A549 treated with CpdA at 1 μM for 4 hours (cell line): ENCODE data around the gene RND2. TPM values are rescaled to one million over a fixed set of nuclear protein-coding genes. Genes with fewer than 3 reads are reported as not detected.

Experiments used
- total RNA-seq: library from RNA; stranded (reverse); fragments of 200-300 nt; extraction: Qiagen RNA extraction; gene quantifications from 5 replicates; pipeline ENCODE4 v1.2.3, GENCODE V29; 2022; ENCODE audit warnings: low read depth

RND2 gene, protein sequence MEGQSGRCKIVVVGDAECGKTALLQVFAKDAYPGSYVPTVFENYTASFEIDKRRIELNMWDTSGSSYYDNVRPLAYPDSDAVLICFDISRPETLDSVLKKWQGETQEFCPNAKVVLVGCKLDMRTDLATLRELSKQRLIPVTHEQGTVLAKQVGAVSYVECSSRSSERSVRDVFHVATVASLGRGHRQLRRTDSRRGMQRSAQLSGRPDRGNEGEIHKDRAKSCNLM
- total RNA-seq = 0.13 to 0.24 TPM (median 0.15 TPM) in 5 replicates

DNA sequence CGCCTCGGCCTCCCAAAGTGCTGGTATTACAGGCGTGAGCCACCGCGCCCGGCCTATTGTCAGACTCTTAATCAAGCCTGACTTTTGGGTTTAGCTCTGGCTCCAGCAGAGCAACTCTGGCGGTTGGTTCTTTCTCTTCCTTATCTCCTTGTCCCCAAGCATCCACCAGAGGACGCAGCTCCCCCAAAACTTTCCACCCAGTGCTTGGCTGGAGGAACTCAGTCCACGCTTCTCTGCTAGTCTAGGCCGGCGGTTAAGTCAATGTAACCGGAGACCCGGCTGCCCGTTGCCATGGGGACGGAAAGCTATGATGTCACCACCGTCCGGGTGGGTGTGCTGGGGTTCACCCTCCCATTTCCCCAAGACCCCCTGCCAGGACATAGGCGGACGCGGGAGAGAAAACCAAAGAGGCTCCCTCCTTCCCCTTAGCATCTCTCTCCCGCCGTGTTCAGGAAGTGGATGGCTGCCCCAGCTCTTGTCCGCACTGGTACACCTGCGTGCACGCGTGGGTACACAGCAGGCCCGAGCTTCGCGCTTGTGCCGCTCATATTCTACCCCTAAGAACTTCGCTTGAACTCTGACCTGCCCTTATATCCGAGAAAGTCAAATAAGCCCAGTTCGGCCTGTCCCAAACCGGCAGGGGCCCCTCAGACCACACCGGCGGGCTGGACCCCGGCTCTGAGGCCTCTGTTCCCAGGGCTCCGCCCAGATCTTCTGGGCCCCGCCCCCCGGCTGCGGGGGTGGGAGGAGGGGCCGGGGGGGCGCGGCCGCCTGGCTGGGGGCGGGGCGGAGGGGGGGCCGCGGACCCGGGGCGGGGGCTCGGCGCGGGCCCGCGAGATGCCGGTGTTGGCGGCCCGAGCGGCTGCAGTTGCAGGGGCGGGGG is at the start of gene RND2:
Gene RND2, plus strand, starts transcription at position 825 of the 883 bp plus-strand sequence. CDS start 117 bp downstream, outside the sequence.

DNA sequence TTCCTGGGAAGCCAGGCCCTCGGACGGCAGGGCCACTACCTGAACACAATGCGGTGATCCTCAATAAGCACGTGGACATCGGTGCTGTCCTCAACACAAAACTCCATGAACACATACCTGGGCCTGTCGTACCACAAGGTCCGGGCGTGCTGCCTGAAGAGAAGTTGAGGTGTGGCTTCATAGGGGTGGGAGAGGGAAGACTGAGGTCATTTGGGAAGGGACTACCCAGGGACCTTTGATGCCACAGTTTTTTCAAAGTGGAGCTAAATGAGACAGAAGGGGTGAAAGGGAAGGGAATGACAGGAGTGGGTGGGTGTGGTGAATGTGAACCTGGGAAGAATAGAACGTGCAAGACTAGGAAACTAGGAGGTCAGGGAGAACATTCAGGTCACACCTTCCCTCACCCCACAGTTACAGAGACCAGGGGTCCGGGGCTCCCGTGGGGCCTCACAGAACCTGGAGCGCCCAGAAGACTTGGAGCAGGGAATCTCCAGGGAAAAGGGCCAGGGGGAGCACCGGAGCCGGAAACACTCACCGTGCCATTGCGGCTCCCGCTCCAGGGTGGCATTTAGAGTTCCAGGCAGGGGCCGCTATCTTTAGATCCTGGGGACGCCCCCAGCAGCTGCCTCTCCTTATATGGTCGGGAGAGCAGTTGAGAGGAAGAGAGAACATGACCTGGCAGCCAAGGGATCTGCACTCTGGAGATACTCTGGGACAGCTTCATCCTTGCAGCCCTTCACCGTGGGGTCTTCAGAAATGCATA is 45.3 kb upstream of the RND2 start, which contains the start of gene PTGES3L:
Gene PTGES3L, minus strand, starts transcription at position 570 of the 763 bp plus-strand sequence. Its CDS starts 27 bp downstream, at position 543.

DNA sequence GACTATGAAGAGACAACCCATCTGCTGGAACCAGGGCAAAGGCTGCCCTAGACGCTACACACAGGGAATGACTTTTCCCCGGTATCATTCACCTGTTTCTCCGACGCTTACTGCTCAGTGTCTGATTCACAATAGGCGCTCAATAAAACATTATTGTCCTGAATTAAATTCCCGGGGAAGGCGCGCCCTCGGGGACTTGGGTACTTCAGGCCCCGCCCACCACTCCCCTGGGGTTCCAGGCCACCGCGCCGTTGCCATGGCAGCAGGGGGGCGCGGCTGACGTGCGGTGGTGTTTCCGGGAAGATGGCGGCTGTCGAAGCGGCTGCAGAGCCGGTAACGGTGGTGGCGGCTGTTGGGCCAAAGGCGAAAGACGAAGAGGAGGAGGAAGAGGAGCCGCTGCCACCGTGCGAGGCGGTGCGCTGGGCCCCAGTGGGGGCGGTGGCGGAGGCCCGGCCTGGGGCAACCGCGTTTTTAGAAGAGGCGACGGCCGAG is 44.7 kb upstream of the RND2 start, which contains the start of gene RUNDC1:
Gene RUNDC1, plus strand, starts transcription at position 292 of the 492 bp plus-strand sequence. Its CDS starts 12 bp downstream, at position 304.

DNA sequence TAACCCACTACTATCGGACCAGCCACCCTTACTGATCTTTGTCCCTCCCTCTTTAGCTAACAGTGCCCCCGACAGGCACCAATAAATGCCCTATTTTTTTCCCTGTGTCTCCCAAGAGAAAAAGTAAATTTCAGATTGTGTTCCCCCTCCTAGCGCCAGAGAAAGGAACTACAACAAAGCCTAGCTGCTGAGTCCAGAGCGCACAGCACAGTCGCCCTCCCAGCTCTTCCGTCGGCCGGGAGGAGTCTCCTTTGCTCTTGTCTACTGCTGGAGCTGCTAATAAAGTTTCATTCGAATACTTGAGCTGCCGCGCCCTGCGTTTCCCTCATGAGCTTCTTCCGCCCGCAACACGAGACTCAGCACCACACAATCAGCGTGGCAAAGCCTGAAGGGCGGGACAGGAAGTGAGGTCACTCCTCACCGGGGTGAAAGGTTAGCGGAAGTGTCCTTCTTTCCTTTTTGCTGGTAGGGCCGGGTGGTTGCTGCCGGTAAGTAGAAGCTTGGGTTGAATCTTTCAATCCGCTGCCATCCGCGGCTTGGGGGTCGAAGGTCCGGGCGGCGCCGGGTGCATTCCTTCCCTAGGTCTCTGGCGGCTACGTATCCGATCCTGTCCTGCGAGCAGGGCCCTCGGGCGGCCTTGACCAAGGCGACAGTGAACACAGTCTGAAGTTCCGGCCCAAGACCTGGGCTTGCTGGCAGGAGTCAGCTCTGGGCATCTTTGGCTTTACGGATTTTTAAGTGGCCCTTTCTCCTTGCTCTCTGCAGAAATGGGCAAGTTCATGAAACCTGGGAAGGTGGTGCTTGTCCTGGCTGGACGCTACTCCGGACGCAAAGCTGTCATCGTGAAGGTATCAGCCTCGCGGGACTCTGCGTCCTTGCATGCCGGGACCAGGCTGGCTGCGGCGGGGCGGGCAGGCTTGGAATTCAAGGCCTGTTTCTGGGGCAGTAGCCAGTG is 26.8 kb upstream of the RND2 start, which contains the start of gene RPL27:
Gene RPL27, plus strand, starts transcription at position 436 of the 955 bp plus-strand sequence. Its CDS starts 332 bp downstream, at position 768.

DNA sequence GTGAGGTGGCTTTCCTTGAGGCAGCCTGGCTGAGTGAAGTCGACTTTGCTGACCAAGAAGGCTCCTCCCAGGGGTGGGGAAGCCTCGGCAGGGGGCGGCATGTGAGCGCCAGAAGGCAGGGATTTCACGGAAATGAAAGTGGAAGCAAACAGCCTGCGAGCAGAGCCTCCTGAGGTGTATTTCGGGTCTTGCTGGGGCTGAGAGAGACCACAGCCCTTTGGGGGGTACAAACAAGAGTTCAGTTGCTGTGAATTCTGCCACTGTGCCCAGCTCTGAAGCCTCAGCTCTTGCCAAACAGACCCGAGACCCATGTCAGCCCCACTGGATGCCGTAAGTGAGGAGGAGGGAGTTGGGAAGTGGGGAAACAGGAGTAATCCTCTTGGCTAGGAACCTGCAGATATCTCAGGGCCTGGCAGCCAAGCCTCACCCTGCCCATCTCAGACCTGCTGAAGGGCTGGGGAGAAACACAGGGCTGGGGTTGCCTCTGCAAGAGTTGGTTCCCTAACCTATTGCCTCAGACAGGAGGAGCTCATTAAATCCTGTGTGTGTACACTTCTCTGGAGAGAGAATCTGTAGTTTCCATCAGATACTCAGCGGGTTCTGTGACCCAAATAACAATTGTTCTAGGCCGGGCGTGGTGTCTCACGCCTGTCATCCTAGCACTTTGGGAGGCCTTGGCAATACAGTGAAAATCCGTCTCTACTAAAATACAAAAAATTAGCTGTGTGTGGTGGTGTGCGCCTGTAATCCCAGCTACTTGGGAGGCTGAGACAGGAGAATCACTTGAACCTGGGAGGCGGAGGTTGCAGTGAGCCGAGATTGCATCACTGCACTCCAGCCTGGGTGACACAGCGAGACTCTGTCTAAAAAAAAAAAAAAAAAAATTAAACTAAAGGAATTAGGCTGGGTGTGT is 18.1 kb upstream of the RND2 start, which contains the start of gene IFI35:
Gene IFI35, plus strand, starts transcription at position 146 of the 913 bp plus-strand sequence. Its CDS starts 164 bp downstream, at position 310.

DNA sequence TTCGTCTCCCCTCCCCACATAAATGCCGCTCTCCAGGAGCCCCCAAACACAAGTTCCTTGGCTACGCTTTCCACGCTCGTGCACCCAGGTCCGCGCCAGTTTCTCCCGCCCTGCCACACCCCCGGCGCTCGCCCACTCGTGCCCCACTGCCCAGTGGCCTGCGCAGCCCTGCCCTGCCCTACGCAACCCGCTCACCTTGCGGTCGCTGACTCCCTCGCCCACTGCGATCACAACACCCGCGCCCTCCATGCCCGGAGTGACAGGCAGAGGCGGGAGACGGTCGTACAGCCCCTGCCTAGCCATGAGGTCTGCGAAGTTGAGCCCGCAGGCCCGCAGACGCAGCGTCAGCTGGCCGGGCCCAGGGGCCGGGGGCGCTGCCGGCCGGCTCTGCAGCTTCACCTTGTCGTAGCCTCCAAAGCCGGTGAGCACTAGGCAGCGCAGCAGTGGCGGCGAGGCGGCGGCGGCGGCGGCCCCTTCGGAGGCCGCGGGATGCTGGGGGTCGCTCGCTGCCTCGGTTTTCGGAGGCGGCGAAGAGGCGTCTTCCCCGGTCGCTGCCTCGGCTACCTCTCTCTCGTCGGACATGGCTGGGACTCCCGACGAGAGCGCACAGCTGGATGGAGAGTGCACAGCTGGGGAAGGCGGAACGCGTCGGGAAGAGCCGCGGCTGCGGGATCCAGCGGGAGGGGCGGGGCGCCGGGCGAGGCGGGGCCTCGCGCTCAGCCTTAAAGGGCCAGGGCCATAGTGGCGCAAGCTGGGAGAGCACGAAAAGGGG is 3.1 kb upstream of the RND2 start, which contains the start of gene VAT1:
Gene VAT1, minus strand, starts transcription at position 645 of the 772 bp plus-strand sequence. Its CDS starts 63 bp downstream, at position 582.

Other genes starting within 250 kb of the RND2 start
- gene WNK4, start 244.6 kb upstream of the RND2 start, total RNA-seq = 0.92 to 2.0 TPM (median 1.3 TPM) in 5 replicates
- 118 to 141 TPM (median 138 TPM) in 5 replicates for gene COA3, start 226.5 kb upstream of the RND2 start, total RNA-seq
- 0.08 to 0.27 TPM (median 0.25 TPM) in 3 of 5 replicates, not detected in the others for gene CNTD1, start 226.4 kb upstream of the RND2 start, total RNA-seq
- gene BECN1, start 200.9 kb upstream of the RND2 start, total RNA-seq = 76.8 to 105 TPM (median 80.9 TPM) in 5 replicates
- gene PSME3, start 191.8 kb upstream of the RND2 start, total RNA-seq = 225 to 304 TPM (median 243 TPM) in 5 replicates
- 1.4 to 3.0 TPM (median 2.0 TPM) in 5 replicates for gene AOC2, start 180.7 kb upstream of the RND2 start, total RNA-seq
- gene AOC3, start 174.0 kb upstream of the RND2 start, total RNA-seq = 0.97 to 2.1 TPM (median 1.0 TPM) in 5 replicates
- not detected in 5 replicates for gene G6PC1, start 124.4 kb upstream of the RND2 start, total RNA-seq
- gene AARSD1, start 60.8 kb upstream of the RND2 start, total RNA-seq = 51.5 to 58.5 TPM (median 55.3 TPM) in 5 replicates
- 0.55 to 0.99 TPM (median 0.84 TPM) in 5 replicates for gene PTGES3L, start 45.2 kb upstream of the RND2 start, total RNA-seq
- gene RUNDC1, start 44.7 kb upstream of the RND2 start, total RNA-seq = 19.6 to 21.7 TPM (median 20.3 TPM) in 5 replicates
- 2,853 to 3,460 TPM (median 3,163 TPM) in 5 replicates for gene RPL27, start 26.8 kb upstream of the RND2 start, total RNA-seq
- gene IFI35, start 18.4 kb upstream of the RND2 start, total RNA-seq = 17.3 to 19.5 TPM (median 17.9 TPM) in 5 replicates
- 202 to 235 TPM (median 227 TPM) in 5 replicates for gene VAT1, start 2.8 kb upstream of the RND2 start, total RNA-seq
- gene BRCA1, start 100.1 kb downstream of the RND2 start, total RNA-seq = 23.2 to 32.9 TPM (median 27.6 TPM) in 5 replicates
- 35.9 to 52.1 TPM (median 44.9 TPM) in 5 replicates for gene NBR1, start 146.0 kb downstream of the RND2 start, total RNA-seq
- 0.85 to 1.6 TPM (median 1.1 TPM) in 5 replicates for gene TMEM106A, start 186.6 kb downstream of the RND2 start, total RNA-seq
- not detected in 5 replicates for gene CCDC200, start 203.4 kb downstream of the RND2 start, total RNA-seq
- not detected in 5 replicates for gene RNU2-1, start 208.7 kb downstream of the RND2 start, total RNA-seq